IMR-90 (cell line): ENCODE results near the gene ANP32A.

ENCODE experiments used
- CTCF ChIP-seq: conservative IDR thresholded peaks from 2 replicates; pipeline ENCODE4 v1.5.1; 2012; ENCODE audit warnings: mild to moderate bottlenecking, low read depth, low read length, improper control_type of control experiment
- POLR2A ChIP-seq: IDR thresholded peaks from 2 replicates; pipeline ENCODE4 v1.6.1; 2012; ENCODE audit warnings: mild to moderate bottlenecking, low read depth, low read length

DNA sequence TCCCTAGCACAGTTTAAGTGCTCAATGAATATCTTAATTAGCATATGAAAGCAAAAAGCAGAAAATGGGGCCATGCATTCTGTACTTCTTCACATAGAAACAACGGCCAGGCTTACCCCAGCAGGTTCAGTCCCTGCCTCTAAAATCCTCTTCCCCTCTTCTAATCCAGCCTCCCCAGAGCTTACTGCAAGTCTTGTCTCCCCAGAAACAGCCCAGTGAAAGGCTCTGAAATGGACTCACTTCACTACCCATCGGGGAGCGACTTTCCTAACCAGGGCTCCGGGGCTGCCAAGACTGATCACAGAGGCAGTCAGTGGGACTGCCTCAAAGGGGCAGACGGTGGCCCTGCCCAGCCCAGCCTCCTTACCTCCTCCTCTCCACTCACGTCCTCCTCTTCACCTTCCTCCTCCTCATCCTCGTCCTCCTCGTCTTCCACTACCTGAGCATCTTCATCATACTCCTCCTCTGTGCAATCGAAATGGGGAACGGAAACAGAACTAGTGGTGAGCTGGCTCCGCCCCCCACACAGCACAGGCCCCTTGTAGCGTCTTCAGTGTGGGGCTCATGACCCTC, 38.0 kb downstream of the ANP32A start:
- TF ChIP-seq CTCF, result no peak
- no peak for TF ChIP-seq POLR2A
